GM12878 (cell line): ENCODE data around the gene NFKBIZ. TPM values are rescaled to one million over a fixed set of nuclear protein-coding genes. Genes with fewer than 3 reads are reported as not detected.

Source experiments
- ATAC-seq: fragments of 200-7000 bp; cut with Tn5 transposase; 3 replicates; pipeline ENCODE4 v1.9.1; 2020; ENCODE audit warnings: mild to moderate bottlenecking, moderate library complexity
- BruUV-seq: library from RNA; stranded (reverse); fragments of 400-500 nt; replicated peaks from 2 replicates; lab custom pipeline; 2021; lab: Mats Ljungman, UMichigan
- CTCF ChIA-PET: fragments of 300-600 bp; sonication (Branson Sonifier 250); formaldehyde crosslinking; extraction: SDS; loops from one replicate; lab custom pipeline; 2021; ENCODE audit warnings: inconsistent platforms; lab: Yijun Ruan, JAX
- POLR2A ChIA-PET: fragments of 350-600 bp; formaldehyde crosslinking; extraction: SDS; loops from one replicate; lab custom pipeline; 2021; ENCODE audit warnings: inconsistent platforms; lab: Charles Lee
- RAD21 ChIA-PET: fragments of 300-600 bp; sonication (Branson Sonifier 250); formaldehyde crosslinking; loops from one replicate; lab custom pipeline; 2023; ENCODE audit warnings: antibody characterized with exemption; ENCODE audit not compliant: unreplicated experiment; lab: Charles Lee
- SMC1A ChIA-PET: fragments of 300-600 bp; sonication (Branson Sonifier 250); formaldehyde crosslinking; loops from one replicate; lab custom pipeline; 2023; ENCODE audit not compliant: unreplicated experiment, uncharacterized antibody; lab: Charles Lee
- DNase-seq: peaks from one replicate; pipeline ENCODE4 v3.0.0-alpha.2; 2011; ENCODE audit warnings: low read depth, low spot score
- FAIRE-seq: peaks from 3 replicates; lab custom pipeline; 2011; peaks lifted over from hg19 to GRCh38; lab: Jason Lieb, UNC
- H2AFZ ChIP-seq: 2 replicates; pipeline ENCODE4 v1.6.0; 2011; ENCODE audit warnings: low read depth, low read length, control low read depth; ENCODE audit not compliant: control insufficient read depth
- H3K27ac ChIP-seq: 2 replicates; pipeline ENCODE4 v1.5.1; 2011; ENCODE audit warnings: control low read depth; ENCODE audit not compliant: control insufficient read depth, insufficient read depth
- H3K27me3 ChIP-seq, 2 experiments: replicated peaks in 1 of 2; 2 replicates each; pipeline versions ENCODE4 v1.6.0 to v1.6.1; 2011; ENCODE audit warnings: low read length in 1 of 2; ENCODE audit not compliant: control insufficient read depth in 2 of 2, insufficient read depth in 2 of 2
- H3K36me3 ChIP-seq, 2 experiments: 2 replicates each; pipeline ENCODE4 v1.5.1; 2011; ENCODE audit warnings: low read length in 1 of 2; ENCODE audit not compliant: control insufficient read depth in 2 of 2, insufficient read depth in 2 of 2
- H3K4me1 ChIP-seq: 2 replicates; pipeline ENCODE4 v1.6.1; 2011; ENCODE audit warnings: mild to moderate bottlenecking, low read length, moderate library complexity, mixed read lengths; ENCODE audit not compliant: control insufficient read depth, insufficient read depth
- H3K4me2 ChIP-seq: 2 replicates; pipeline ENCODE4 v1.6.0; 2011; ENCODE audit warnings: control low read depth; ENCODE audit not compliant: control insufficient read depth, insufficient read depth
- H3K4me3 ChIP-seq: fragments of 200-600 bp; sonication (generic); 2 replicates; pipeline ENCODE4 v1.5.1; 2016
- H3K79me2 ChIP-seq: 2 replicates; pipeline ENCODE4 v1.6.0; 2011; ENCODE audit warnings: low read length; ENCODE audit not compliant: control insufficient read depth, insufficient read depth
- H3K9ac ChIP-seq: 2 replicates; pipeline ENCODE4 v1.8.0; 2011; ENCODE audit warnings: low read length, control low read depth, mixed read lengths; ENCODE audit not compliant: control insufficient read depth, insufficient read depth
- H3K9me3 ChIP-seq: replicated peaks from 3 replicates; pipeline ENCODE4 v1.5.1; 2011; ENCODE audit warnings: mild to moderate bottlenecking, low read length; ENCODE audit not compliant: control insufficient read depth, insufficient read depth
- H4K20me1 ChIP-seq: 2 replicates; pipeline ENCODE4 v1.6.0; 2011; ENCODE audit not compliant: control insufficient read depth, insufficient read depth
- ESRRA ChIP-seq: IDR thresholded peaks from 2 replicates; pipeline ENCODE4 v1.6.1; 2012; ENCODE audit warnings: mild to moderate bottlenecking, low read length, improper control_type of control experiment
- IKZF1 ChIP-seq: fragments of 450-650 bp; conservative IDR thresholded peaks from 2 replicates; pipeline ENCODE4 v1.6.1; 2017; ENCODE audit warnings: antibody characterized with exemption, mild to moderate bottlenecking
- IKZF2 ChIP-seq, 2 experiments: fragments of 450-650 bp; IDR thresholded peaks; 2 replicates each; pipeline ENCODE4 v1.6.1; 2017; ENCODE audit warnings: mild to moderate bottlenecking in 2 of 2, moderate library complexity in 2 of 2
- JUND ChIP-seq: IDR thresholded peaks from 2 replicates; pipeline ENCODE4 v1.6.1; 2012; ENCODE audit warnings: low read depth, mild to moderate bottlenecking, low read length, improper control_type of control experiment, moderate library complexity
- MEF2B ChIP-seq: fragments of 450-650 bp; IDR thresholded peaks from 2 replicates; pipeline ENCODE4 v1.6.1; 2018; ENCODE audit warnings: mild to moderate bottlenecking, moderate library complexity; ENCODE audit not compliant: partially characterized antibody, poor library complexity, severe bottlenecking
- MYB ChIP-seq: fragments of 150-350 bp; IDR thresholded peaks from 2 replicates; pipeline ENCODE4 v1.6.1; 2014; ENCODE audit warnings: mild to moderate bottlenecking, low read depth, low read length, borderline replicate concordance
- PAX5 ChIP-seq: IDR thresholded peaks from 2 replicates; pipeline ENCODE4 v1.6.1; 2011; ENCODE audit warnings: low read depth, low read length, borderline replicate concordance
- POLR2AphosphoS5 ChIP-seq: IDR thresholded peaks from 2 replicates; pipeline ENCODE4 v1.6.1; 2011; ENCODE audit warnings: mild to moderate bottlenecking, low read length, inconsistent platforms
- RAD21 ChIP-seq: IDR thresholded peaks from 2 replicates; pipeline ENCODE4 v1.6.1; 2011; ENCODE audit warnings: mild to moderate bottlenecking, low read depth, low read length, moderate library complexity; ENCODE audit not compliant: insufficient read depth
- SIN3A ChIP-seq: IDR thresholded peaks from 2 replicates; pipeline ENCODE4 v1.6.1; 2012; ENCODE audit warnings: low read depth, low read length, improper control_type of control experiment
- SMAD1 ChIP-seq: fragments of 450-650 bp; IDR thresholded peaks from 2 replicates; pipeline ENCODE4 v1.6.1; 2018; ENCODE audit warnings: mild to moderate bottlenecking, low read depth; ENCODE audit not compliant: partially characterized antibody
- SMC3 ChIP-seq: IDR thresholded peaks from 2 replicates; pipeline ENCODE4 v1.6.1; 2011; ENCODE audit warnings: low read length, improper control_type of control experiment, borderline replicate concordance
- TAF1 ChIP-seq: IDR thresholded peaks from 2 replicates; pipeline ENCODE4 v1.6.1; 2011; ENCODE audit warnings: mild to moderate bottlenecking, low read depth, low read length, borderline replicate concordance
- TCF3 ChIP-seq: IDR thresholded peaks from 2 replicates; pipeline ENCODE4 v1.6.1; 2012; ENCODE audit warnings: low read depth, mild to moderate bottlenecking, low read length, borderline replicate concordance; ENCODE audit not compliant: insufficient read depth
- YBX1 ChIP-seq: fragments of 450-650 bp; IDR thresholded peaks from 2 replicates; pipeline ENCODE4 v1.6.1; 2016; ENCODE audit warnings: antibody characterized with exemption
- ZNF207 ChIP-seq: fragments of 450-650 bp; IDR thresholded peaks from 2 replicates; pipeline ENCODE4 v1.6.1; 2014; ENCODE audit warnings: antibody characterized with exemption, mild to moderate bottlenecking, borderline replicate concordance
- ZNF217 ChIP-seq: fragments of 450-650 bp; IDR thresholded peaks from 2 replicates; pipeline ENCODE4 v1.6.1; 2017; ENCODE audit warnings: antibody characterized with exemption, mild to moderate bottlenecking
- WGBS: methylation state at CpG from one replicate; pipeline ENCODE4 v1.1.6; 2016; ENCODE audit warnings: low lambda C conversion rate; ENCODE audit not compliant: insufficient replicate concordance, insufficient coverage; ENCODE audit errors: missing lambda C conversion rate; 5-methylcytosine and 5-hydroxymethylcytosine counted together
- in situ Hi-C: fragments of 300-500 bp; cut with MboI; formaldehyde crosslinking; loops from 9 replicates; pipeline ENCODE4 v1.14.3; 2018; ENCODE audit warnings: mixed read lengths
- intact Hi-C: fragments of 100-400 bp; cut with micrococcal nuclease; formaldehyde crosslinking; loops from one replicate; pipeline ENCODE4 v1.14.2; 2022; ENCODE audit not compliant: unreplicated experiment
- polyA plus RNA-seq, 11 experiments: library from polyadenylated mRNA; depleted of rRNA in 4 of 11; unstranded in 6 of 11; stranded (reverse) in 5 of 11; fragments of >200 nt; fragmentation: Nextera tagmentation in 4 of 11; fragmentation: Illumina TruSeq in 1 of 11; extraction: Ambion mirVana in 4 of 11; extraction: Trizol in 1 of 11; gene quantifications; 1 replicate in 1 of 11; 2 replicates in 10 of 11; pipeline versions ENCODE4 v1.2.1 to v1.2.3, GENCODE V29; 2011 to 2016; ENCODE audit warnings: inconsistent platforms in 2 of 11, missing spikeins in 2 of 11, low read depth in 1 of 11
- total RNA-seq, 4 experiments: library from RNA; depleted of rRNA in 3 of 4; stranded (reverse); fragments of >200 nt in 3 of 4; fragmentation: Illumina TruSeq in 1 of 4; extraction: Trizol in 1 of 4; gene quantifications; 2 replicates each; pipeline versions ENCODE4 v1.2.1 to v1.2.3, GENCODE V29; 2013 to 2021

The NFKBIZ gene
- total and polyA plus RNA-seq, 10 of the 15 experiments (the other 5 are each of a cell fraction or from before 2014, with no cell fraction given) = 6.3 to 53.8 (median 17.3) TPM

DNA sequence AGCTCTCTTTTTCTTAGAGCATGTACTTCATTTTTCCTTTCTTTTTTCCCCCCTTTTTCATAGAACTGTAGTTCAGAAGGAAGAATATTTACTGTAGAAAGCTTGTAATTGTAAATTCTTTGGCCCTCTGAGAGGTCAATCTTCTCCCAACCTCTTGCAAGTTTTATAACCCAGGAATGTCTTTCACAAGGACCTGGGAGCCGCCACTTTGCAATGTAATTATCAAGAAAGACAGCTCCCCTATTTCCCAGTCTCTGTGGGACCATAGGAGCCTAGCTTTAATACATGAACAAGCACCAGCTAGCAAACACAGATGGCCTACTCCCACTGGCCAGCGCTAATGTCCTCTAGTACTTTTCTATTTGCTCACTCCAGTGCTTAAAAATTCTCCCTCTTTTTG, 51.4 kb downstream of the NFKBIZ start:
- no peak overlapping the region for H3K9ac ChIP-seq
- ATAC-seq (no peak), DNase-seq (no peak), FAIRE-seq (no peak)
- H3K36me3 ChIP-seq = no peaks in the 10 kb centered on the region
- H4K20me1 ChIP-seq = no peaks in the 10 kb centered on the region
- no peak overlapping the region for H2AFZ ChIP-seq
- ChIA-PET POLR2A (interaction anchor here (0.7 to 3.8 kb wide), 15 partner anchors 10 to 158 kb away, joined by 3 to 28 read pairs (median 5); partner anchors contain the start of gene NFKBIZ), SMC1A (interaction anchor here (0.7 to 5.0 kb wide), 41 partner anchors 8 to 328 kb away, joined by 3 to 62 read pairs (median 5); no protein-coding TSS in a partner anchor), RAD21 (interaction anchor here (0.5 to 4.9 kb wide), 20 partner anchors 24 to 324 kb away, joined by 3 to 71 read pairs (median 4); partner anchors contain the start of gene NFKBIZ), CTCF (interaction anchor here (0.8 to 3.1 kb wide), 14 partner anchors 16 to 324 kb away, joined by 3 to 17 read pairs (median 6); no protein-coding TSS in a partner anchor)
- in situ Hi-C loops = no loop called here
- 94% methylated on average over 2 of the region's 2 CpGs for WGBS
- no peaks in the 10 kb centered on the region for H3K27me3 ChIP-seq
- TF ChIP-seq ZNF217 (no peak), MEF2B (no peak), ESRRA (no peak), MYB (no peak), POLR2AphosphoS5 (no peak), JUND (no peak), TCF3 (no peak), SMC3 (no peak), SMAD1 (no peak), RAD21 (no peak), ZNF207 (no peak), IKZF1 (no peak), SIN3A (no peak), YBX1 (no peak), IKZF2 (IDR thresholded peaks at IDR 0.05) (no peak), PAX5 (no peak), TAF1 (no peak)
- H3K27ac ChIP-seq = no peak overlapping the region
- intact Hi-C loops = no loop called here
- no peak overlapping the region for H3K4me2 ChIP-seq
- no TSS peak for BruUV-seq
- H3K79me2 ChIP-seq = no peaks in the 10 kb centered on the region
- peaks cover 26% of the 10 kb centered on the region for H3K4me1 ChIP-seq
- peaks cover 8% of the 10 kb centered on the region for H3K9me3 ChIP-seq
- H3K4me3 ChIP-seq = no peak overlapping the region
